HL-60 (cell line): ENCODE measurements around the gene MTHFD1L.

ENCODE experiments used
- DNase-seq, 2 experiments: peaks; one replicate each; pipeline ENCODE4 v3.0.0-alpha.2; 2010 to 2020; ENCODE audit warnings: low read depth in 1 of 2, low spot score in 1 of 2
- H3K27ac ChIP-seq: fragments of 250-450 bp; sonication (Bioruptor Pico); replicated peaks from 2 replicates; pipeline ENCODE4 v1.5.1; 2020; ENCODE audit warnings: mild to moderate bottlenecking, moderate library complexity
- H3K27me3 ChIP-seq: fragments of 250-450 bp; sonication (Bioruptor Pico); 2 replicates; pipeline ENCODE4 v1.5.1; 2021; ENCODE audit warnings: mild to moderate bottlenecking, moderate library complexity; ENCODE audit not compliant: insufficient read depth, poor library complexity, severe bottlenecking
- H3K4me3 ChIP-seq: replicated peaks from 2 replicates; pipeline ENCODE4 v1.5.1; 2011; ENCODE audit warnings: mild to moderate bottlenecking, control low read depth, low read length; ENCODE audit not compliant: insufficient read depth
- GABPA ChIP-seq: IDR thresholded peaks from 2 replicates; pipeline ENCODE4 v1.6.1; 2012; ENCODE audit warnings: low read depth
- POLR2AphosphoS5 ChIP-seq: IDR thresholded peaks from 2 replicates; pipeline ENCODE4 v1.6.1; 2012; ENCODE audit warnings: low read depth
- SPI1 ChIP-seq: IDR thresholded peaks from 2 replicates; pipeline ENCODE4 v1.6.1; 2012; ENCODE audit warnings: low read depth, mild to moderate bottlenecking, borderline replicate concordance
- TF ChIP-seq, protein P1 (sequence below): IDR thresholded peaks from 2 replicates; pipeline ENCODE4 v1.6.1; 2012; ENCODE audit warnings: low read depth; ENCODE audit not compliant: insufficient replicate concordance
- TF ChIP-seq, protein P2 (sequence below): IDR thresholded peaks from one replicate; pipeline ENCODE4 v1.5.1; 2011; ENCODE audit warnings: low read length, control low read depth, inconsistent platforms; ENCODE audit not compliant: insufficient read depth

The MTHFD1L gene

DNA sequence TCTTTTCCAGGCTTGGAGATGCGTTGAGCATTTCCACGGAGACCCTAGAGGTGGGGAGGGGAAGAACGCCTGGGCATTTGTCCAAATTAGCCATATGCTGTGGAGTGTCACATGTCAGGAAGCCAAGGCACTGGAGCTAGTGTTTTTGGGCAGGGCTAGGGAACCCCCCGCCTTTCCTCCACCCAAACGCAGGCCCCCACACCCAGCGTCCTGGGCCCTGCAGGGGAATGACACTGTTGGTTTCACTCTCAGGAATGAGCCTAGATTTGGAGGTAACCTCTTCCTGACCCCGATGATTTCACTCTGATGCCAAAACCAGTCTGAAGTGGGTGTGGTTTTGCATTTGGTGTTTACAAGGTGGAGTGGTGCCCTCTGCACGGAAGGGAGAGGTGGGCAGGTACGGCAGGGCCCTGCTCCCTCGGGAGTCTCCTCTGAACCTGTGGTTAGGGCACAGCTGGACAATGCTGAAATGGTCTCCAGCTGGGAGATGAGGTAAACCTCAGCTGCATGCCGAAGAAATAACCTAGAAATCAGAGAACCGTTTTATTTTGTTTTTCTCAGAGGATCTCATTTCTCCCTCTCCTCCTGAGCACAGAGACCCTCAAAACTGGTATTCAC lies 29.5 kb downstream of the MTHFD1L start:
- Histone ChIP-seq H3K4me3 (no peak overlapping the region), H3K27ac (no peak overlapping the region), H3K27me3 (no peaks in the 10 kb centered on the region)
- no peak for DNase-seq
- TF ChIP-seq POLR2AphosphoS5 (no peak), GABPA (no peak), SPI1 (no peak)
- TF ChIP-seq, protein P1, sequence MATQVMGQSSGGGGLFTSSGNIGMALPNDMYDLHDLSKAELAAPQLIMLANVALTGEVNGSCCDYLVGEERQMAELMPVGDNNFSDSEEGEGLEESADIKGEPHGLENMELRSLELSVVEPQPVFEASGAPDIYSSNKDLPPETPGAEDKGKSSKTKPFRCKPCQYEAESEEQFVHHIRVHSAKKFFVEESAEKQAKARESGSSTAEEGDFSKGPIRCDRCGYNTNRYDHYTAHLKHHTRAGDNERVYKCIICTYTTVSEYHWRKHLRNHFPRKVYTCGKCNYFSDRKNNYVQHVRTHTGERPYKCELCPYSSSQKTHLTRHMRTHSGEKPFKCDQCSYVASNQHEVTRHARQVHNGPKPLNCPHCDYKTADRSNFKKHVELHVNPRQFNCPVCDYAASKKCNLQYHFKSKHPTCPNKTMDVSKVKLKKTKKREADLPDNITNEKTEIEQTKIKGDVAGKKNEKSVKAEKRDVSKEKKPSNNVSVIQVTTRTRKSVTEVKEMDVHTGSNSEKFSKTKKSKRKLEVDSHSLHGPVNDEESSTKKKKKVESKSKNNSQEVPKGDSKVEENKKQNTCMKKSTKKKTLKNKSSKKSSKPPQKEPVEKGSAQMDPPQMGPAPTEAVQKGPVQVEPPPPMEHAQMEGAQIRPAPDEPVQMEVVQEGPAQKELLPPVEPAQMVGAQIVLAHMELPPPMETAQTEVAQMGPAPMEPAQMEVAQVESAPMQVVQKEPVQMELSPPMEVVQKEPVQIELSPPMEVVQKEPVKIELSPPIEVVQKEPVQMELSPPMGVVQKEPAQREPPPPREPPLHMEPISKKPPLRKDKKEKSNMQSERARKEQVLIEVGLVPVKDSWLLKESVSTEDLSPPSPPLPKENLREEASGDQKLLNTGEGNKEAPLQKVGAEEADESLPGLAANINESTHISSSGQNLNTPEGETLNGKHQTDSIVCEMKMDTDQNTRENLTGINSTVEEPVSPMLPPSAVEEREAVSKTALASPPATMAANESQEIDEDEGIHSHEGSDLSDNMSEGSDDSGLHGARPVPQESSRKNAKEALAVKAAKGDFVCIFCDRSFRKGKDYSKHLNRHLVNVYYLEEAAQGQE, result no peak
- TF ChIP-seq, protein P2, sequence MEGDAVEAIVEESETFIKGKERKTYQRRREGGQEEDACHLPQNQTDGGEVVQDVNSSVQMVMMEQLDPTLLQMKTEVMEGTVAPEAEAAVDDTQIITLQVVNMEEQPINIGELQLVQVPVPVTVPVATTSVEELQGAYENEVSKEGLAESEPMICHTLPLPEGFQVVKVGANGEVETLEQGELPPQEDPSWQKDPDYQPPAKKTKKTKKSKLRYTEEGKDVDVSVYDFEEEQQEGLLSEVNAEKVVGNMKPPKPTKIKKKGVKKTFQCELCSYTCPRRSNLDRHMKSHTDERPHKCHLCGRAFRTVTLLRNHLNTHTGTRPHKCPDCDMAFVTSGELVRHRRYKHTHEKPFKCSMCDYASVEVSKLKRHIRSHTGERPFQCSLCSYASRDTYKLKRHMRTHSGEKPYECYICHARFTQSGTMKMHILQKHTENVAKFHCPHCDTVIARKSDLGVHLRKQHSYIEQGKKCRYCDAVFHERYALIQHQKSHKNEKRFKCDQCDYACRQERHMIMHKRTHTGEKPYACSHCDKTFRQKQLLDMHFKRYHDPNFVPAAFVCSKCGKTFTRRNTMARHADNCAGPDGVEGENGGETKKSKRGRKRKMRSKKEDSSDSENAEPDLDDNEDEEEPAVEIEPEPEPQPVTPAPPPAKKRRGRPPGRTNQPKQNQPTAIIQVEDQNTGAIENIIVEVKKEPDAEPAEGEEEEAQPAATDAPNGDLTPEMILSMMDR, result no peak

GRCh38 chr6:150895928-150896632 lies 30.6 kb downstream of the MTHFD1L start:
- no peak for DNase-seq
- Histone ChIP-seq H3K4me3 (no peak overlapping the region), H3K27ac (no peak overlapping the region), H3K27me3 (no peaks in the 10 kb centered on the region)
- no peak for TF ChIP-seq SPI1
- TF ChIP-seq, protein P2, result no peak
- TF ChIP-seq POLR2AphosphoS5, result no peak
- no peak for TF ChIP-seq GABPA
- TF ChIP-seq, protein P1, result no peak

DNA sequence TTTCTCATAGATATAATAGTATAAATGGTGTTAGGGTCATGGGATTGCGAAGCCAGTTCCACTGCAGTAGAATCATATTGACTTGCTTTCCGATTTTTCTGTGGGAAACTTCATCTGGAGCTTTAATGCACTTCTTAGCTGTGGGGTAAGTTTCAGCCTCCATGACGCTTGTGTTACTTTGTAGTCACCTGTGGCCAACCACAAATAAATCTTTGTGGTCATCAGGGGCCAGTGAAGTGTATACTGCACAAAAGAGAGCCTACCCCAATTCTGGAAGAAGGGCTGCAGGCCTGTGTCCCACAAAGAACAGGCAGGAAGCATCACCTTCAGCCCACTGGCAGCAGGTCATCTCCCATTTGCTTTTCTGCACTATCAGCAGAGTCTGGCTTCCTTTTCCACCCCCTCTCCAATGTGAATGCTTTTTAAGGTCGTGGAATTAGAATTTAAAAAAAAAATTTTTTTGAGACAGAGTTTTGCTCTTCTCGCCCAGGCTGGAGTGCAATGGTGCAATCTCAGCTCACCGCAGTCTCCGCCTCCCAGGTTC lies 32.0 kb downstream of the MTHFD1L start:
- DNase-seq, result no peak
- Histone ChIP-seq H3K4me3 (no peak overlapping the region), H3K27me3 (no peaks in the 10 kb centered on the region), H3K27ac (no peak overlapping the region)
- TF ChIP-seq, protein P2, result no peak
